Glutamatergic neuron (in vitro differentiated cells): Measurements from ENCODE around the gene RBPMS2. TPM values are rescaled to one million over a fixed set of nuclear protein-coding genes. Genes with fewer than 3 reads are reported as not detected.

Experiments
- DNase-seq: peaks from one replicate; pipeline ENCODE4 v3.0.0; 2022
- H3K27ac Mint-ChIP-seq: one replicate; pipeline ENCODE4 v1.8.0; 2020; ENCODE audit warnings: mild to moderate bottlenecking, mixed read lengths, inconsistent platforms; ENCODE audit not compliant: unreplicated experiment
- H3K27me3 Mint-ChIP-seq: one replicate; pipeline ENCODE4 v1.8.0; 2020; ENCODE audit warnings: mild to moderate bottlenecking, moderate library complexity, mixed read lengths, inconsistent platforms; ENCODE audit not compliant: unreplicated experiment
- H3K36me3 Mint-ChIP-seq: one replicate; pipeline ENCODE4 v1.8.0; 2020; ENCODE audit warnings: mild to moderate bottlenecking, mixed read lengths, inconsistent platforms; ENCODE audit not compliant: unreplicated experiment
- H3K4me1 Mint-ChIP-seq: one replicate; pipeline ENCODE4 v1.8.0; 2020; ENCODE audit warnings: mild to moderate bottlenecking, low read depth, mixed read lengths, inconsistent platforms; ENCODE audit not compliant: unreplicated experiment
- H3K4me3 Mint-ChIP-seq: one replicate; pipeline ENCODE4 v1.8.0; 2020; ENCODE audit warnings: mild to moderate bottlenecking, mixed read lengths, inconsistent platforms; ENCODE audit not compliant: unreplicated experiment
- H3K9me3 Mint-ChIP-seq: one replicate; pipeline ENCODE4 v1.8.0; 2020; ENCODE audit warnings: mild to moderate bottlenecking, moderate library complexity, mixed read lengths, inconsistent platforms; ENCODE audit not compliant: unreplicated experiment
- CTCF ChIP-seq: fragments of 200-600 bp; sonication (generic); IDR thresholded peaks from one replicate; pipeline ENCODE4 v1.5.0; 2021; ENCODE audit not compliant: partially characterized antibody, unreplicated experiment
- total RNA-seq: library from RNA; stranded (reverse); fragmentation: NEBNext Ultra II Directional; extraction: Animal tissue kit (Norgen Biotek cat#: 25700); gene quantifications from one replicate; pipeline ENCODE4 v1.2.1, GENCODE V29; 2021; ENCODE audit not compliant: unreplicated experiment

RBPMS2 gene
- total RNA-seq, 1 donor from 2014 or later, result 2.0 TPM

- Mint-ChIP-seq H3K36me3 (no peaks in the 10 kb centered on the region), H3K4me1 (peaks cover 59% of the 10 kb centered on the region), H3K9me3 (peaks cover 24% of the 10 kb centered on the region), H3K4me3 (peak overlapping the region; percentile 93), H3K27ac (peak overlapping the region; percentile 90), H3K27me3 (peaks cover 20% of the 10 kb centered on the region)
- DNase-seq, result peak; percentile 63
- TF ChIP-seq CTCF, result no peak
Measured at GRCh38 chr15:64699751-64700388, 75.5 kb downstream of the RBPMS2 start.

GRCh38 chr15:64698823-64699222 lies 76.6 kb downstream of the RBPMS2 start:
- Mint-ChIP-seq H3K4me3 (peak overlapping the region; percentile 93), H3K27me3 (peaks cover 19% of the 10 kb centered on the region), H3K9me3 (peaks cover 26% of the 10 kb centered on the region), H3K4me1 (peaks cover 63% of the 10 kb centered on the region), H3K36me3 (no peaks in the 10 kb centered on the region), H3K27ac (peak overlapping the region; percentile 90)
- TF ChIP-seq CTCF, result no peak
- no peak for DNase-seq

GRCh38 chr15:64697911-64698369 lies 77.4 kb downstream of the RBPMS2 start:
- Mint-ChIP-seq H3K36me3 (no peaks in the 10 kb centered on the region), H3K4me3 (peak overlapping the region; percentile 93), H3K27me3 (peaks cover 13% of the 10 kb centered on the region), H3K27ac (peak overlapping the region; percentile 90), H3K4me1 (peaks cover 57% of the 10 kb centered on the region), H3K9me3 (peaks cover 19% of the 10 kb centered on the region)
- TF ChIP-seq CTCF, result no peak
- DNase-seq, result no peak

GRCh38 chr15:64696481-64696880 lies 78.9 kb downstream of the RBPMS2 start:
- Mint-ChIP-seq H3K9me3 (peaks cover 17% of the 10 kb centered on the region), H3K4me3 (peak overlapping the region; percentile 74), H3K36me3 (no peaks in the 10 kb centered on the region), H3K4me1 (peaks cover 53% of the 10 kb centered on the region), H3K27ac (peak overlapping the region; percentile 91), H3K27me3 (peaks cover 6% of the 10 kb centered on the region)
- TF ChIP-seq CTCF, result no peak
- DNase-seq, result no peak

GRCh38 chr15:64695561-64695992 lies 79.8 kb downstream of the RBPMS2 start:
- DNase-seq, result no peak
- no peak for TF ChIP-seq CTCF
- Mint-ChIP-seq H3K4me3 (peak overlapping the region; percentile 74), H3K27me3 (peaks cover 10% of the 10 kb centered on the region), H3K4me1 (peaks cover 50% of the 10 kb centered on the region), H3K36me3 (no peaks in the 10 kb centered on the region), H3K9me3 (peaks cover 22% of the 10 kb centered on the region), H3K27ac (peak overlapping the region; percentile 91)
